ENCODE measurements around the gene FUS. TPM values are rescaled to one million over a fixed set of nuclear protein-coding genes. Genes with fewer than 3 reads are reported as not detected.
A peak's percentile ranks its signal among the peaks of the same experiment; 100 is the strongest.

FUS gene
- total RNA-seq, 1 donor from 2014 or later: 984 TPM

- Mint-ChIP-seq H3K4me3 (peak overlapping the region; percentile 83), H3K27me3 (ENCODE audit: low read depth) (peaks cover 85% of the 10 kb centered on the region), H3K36me3 (ENCODE audit: low read depth) (peaks cover 28% of the 10 kb centered on the region), H3K9me3 (no peaks in the 10 kb centered on the region), H3K27ac (ENCODE audit: unreplicated experiment) (no peak overlapping the region), H3K4me1 (peaks cover 28% of the 10 kb centered on the region)
- DNase-seq (ENCODE audit: low read depth, low spot score): no peak
- TF ChIP-seq CTCF (conservative IDR thresholded peaks at IDR 0.05): no peak
These were observed 21.9 kb downstream of the FUS start for GRCh38 chr16:31201582-31202413.

- Mint-ChIP-seq H3K4me1 (peaks cover 28% of the 10 kb centered on the region), H3K4me3 (peak within 1 kb of the TSS; percentile 83), H3K27me3 (ENCODE audit: low read depth) (peaks cover 94% of the 10 kb centered on the region), H3K27ac (ENCODE audit: unreplicated experiment) (no peak within 1 kb of the TSS), H3K36me3 (ENCODE audit: low read depth) (peaks cover 27% of the 10 kb centered on the region), H3K9me3 (no peaks in the 10 kb centered on the region)
- no peak for TF ChIP-seq CTCF (conservative IDR thresholded peaks at IDR 0.05)
- no peak for DNase-seq (ENCODE audit: low read depth, low spot score)
These were observed 22.8 kb downstream of the FUS start, which contains the start of gene PYCARD for GRCh38 chr16:31202414-31203375. Gene PYCARD (minus strand): TSS chr16:31202760. CDS start chr16:31202690, 70 bp downstream.

GRCh38 chr16:31204871-31205666 lies 25.1 kb downstream of the FUS start:
- TF ChIP-seq CTCF (conservative IDR thresholded peaks at IDR 0.05): no peak
- peaks cover 95% of the 10 kb centered on the region for H3K27me3 Mint-ChIP-seq (ENCODE audit: low read depth)
- no peak overlapping the region for H3K27ac Mint-ChIP-seq (ENCODE audit: unreplicated experiment)
- peaks cover 10% of the 10 kb centered on the region for H3K4me1 Mint-ChIP-seq
- H3K9me3 Mint-ChIP-seq: no peaks in the 10 kb centered on the region
- DNase-seq (ENCODE audit: low read depth, low spot score): no peak
- H3K36me3 Mint-ChIP-seq (ENCODE audit: low read depth): peaks cover 12% of the 10 kb centered on the region
- H3K4me3 Mint-ChIP-seq: peak overlapping the region; percentile 61

GRCh38 chr16:31206776-31207175 lies 26.8 kb downstream of the FUS start:
- Mint-ChIP-seq H3K4me3 (peak overlapping the region; percentile 47), H3K36me3 (ENCODE audit: low read depth) (peaks cover 6% of the 10 kb centered on the region), H3K27ac (ENCODE audit: unreplicated experiment) (no peak overlapping the region), H3K9me3 (no peaks in the 10 kb centered on the region), H3K27me3 (ENCODE audit: low read depth) (peaks cover 91% of the 10 kb centered on the region), H3K4me1 (no peaks in the 10 kb centered on the region)
- no peak for TF ChIP-seq CTCF (conservative IDR thresholded peaks at IDR 0.05)
- DNase-seq (ENCODE audit: low read depth, low spot score): no peak

- no peak for TF ChIP-seq CTCF (conservative IDR thresholded peaks at IDR 0.05)
- Mint-ChIP-seq H3K4me3 (peak overlapping the region; percentile 10), H3K36me3 (ENCODE audit: low read depth) (no peaks in the 10 kb centered on the region)
These were observed 33.4 kb downstream of the FUS start for GRCh38 chr16:31213342-31213741.

More at GRCh38 chr16:31213342-31213741, 33.4 kb downstream of the FUS start:
- no peak for DNase-seq (ENCODE audit: low read depth, low spot score)
- H3K27ac Mint-ChIP-seq (ENCODE audit: unreplicated experiment): no peak overlapping the region
- no peaks in the 10 kb centered on the region for H3K9me3 Mint-ChIP-seq
- H3K27me3 Mint-ChIP-seq (ENCODE audit: low read depth): peaks cover 89% of the 10 kb centered on the region
- H3K4me1 Mint-ChIP-seq: peaks cover 8% of the 10 kb centered on the region
